ENCODE measurements around the gene HIRIP3.
"Not testable (repeated sequence)": the region's sequence is repeated elsewhere in the genome, so short reads cannot be mapped to it uniquely, and the experiment has no call there.

HIRIP3 gene

DNA sequence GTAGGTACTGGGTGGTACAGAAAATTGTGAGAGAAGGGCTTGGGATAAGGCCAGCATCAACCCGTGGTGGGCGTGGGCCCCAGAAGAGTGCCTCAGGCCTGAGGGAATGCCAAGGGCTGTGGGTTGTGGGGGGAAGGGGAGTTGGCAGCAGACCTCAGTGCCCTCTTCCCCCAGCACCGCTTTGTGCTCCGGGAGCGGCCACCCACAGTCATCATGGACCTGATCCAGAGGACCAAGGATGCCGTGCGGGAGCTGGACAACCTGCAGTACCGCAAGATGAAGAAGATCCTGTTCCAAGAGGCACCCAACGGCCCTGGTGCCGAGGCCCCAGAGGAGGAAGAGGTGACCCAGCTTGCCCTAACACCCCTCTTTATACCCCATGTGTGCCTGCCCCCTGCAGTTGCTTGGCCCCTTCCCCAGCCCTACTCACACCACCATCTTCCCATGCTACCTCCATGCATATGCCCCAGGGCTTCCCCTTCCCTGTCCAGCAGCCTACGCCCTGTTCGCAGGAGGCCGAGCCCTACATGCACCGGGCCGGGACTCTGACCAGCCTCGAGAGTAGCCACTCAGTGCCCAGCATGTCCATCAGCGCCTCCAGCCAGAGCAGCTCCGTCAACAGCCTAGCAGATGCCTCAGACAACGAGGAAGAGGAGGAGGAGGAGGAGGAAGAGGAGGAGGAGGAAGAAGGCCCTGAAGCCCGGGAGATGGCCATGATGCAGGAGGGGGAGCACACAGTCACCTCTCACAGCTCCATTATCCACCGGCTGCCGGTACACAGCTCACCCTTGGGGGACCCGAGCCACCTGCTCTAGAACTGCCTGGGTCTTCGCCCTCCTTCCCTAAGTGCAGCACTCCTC, 12.6 kb downstream of the HIRIP3 start:
- DNase-seq, result no peak

DNA sequence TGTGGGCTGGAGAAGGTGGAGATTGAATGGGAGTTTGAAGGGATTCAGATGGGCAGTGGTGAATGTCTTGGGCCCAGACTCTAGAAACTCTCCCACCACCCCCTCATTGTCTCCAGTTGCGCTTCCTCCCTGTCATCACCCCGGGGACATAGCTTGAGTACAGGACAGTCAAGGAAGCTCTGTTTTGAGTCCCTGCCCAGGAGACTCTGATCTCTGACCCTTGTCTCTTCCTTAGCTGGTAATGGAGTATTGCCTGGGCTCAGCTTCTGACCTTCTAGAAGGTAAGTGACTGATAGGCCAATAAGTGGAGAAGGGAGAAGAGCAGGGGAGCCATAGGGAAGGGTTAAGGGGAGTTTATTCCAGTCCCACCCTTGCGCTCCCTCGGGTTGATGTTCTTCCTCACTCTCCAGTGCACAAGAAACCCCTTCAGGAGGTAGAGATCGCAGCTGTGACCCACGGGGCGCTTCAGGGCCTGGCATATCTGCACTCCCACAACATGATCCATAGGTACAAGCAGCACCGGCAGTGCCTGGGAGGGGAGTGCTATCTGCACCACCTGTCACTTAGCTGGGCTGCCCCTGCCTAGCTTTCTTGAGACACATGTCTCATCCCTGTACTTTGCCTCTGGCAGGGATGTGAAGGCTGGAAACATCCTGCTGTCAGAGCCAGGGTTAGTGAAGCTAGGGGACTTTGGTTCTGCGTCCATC, 16.7 kb downstream of the HIRIP3 start:
- DNase-seq, result no peak

DNA sequence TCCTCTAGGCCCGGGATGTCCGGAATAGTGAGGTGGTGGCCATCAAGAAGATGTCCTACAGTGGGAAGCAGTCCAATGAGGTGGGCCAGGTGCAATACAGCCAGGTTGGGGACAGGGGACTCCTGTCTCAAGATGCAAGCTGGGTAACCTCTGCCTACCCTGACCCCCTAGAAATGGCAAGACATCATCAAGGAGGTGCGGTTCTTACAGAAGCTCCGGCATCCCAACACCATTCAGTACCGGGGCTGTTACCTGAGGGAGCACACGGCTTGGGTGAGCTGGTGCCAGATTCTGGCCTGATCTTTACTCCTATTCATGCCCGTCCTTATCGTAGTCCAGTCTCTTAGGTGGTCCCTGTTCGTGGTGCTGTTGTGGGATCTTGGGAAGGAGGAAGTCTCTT, 17.3 kb downstream of the HIRIP3 start:
- DNase-seq, result no peak

DNA sequence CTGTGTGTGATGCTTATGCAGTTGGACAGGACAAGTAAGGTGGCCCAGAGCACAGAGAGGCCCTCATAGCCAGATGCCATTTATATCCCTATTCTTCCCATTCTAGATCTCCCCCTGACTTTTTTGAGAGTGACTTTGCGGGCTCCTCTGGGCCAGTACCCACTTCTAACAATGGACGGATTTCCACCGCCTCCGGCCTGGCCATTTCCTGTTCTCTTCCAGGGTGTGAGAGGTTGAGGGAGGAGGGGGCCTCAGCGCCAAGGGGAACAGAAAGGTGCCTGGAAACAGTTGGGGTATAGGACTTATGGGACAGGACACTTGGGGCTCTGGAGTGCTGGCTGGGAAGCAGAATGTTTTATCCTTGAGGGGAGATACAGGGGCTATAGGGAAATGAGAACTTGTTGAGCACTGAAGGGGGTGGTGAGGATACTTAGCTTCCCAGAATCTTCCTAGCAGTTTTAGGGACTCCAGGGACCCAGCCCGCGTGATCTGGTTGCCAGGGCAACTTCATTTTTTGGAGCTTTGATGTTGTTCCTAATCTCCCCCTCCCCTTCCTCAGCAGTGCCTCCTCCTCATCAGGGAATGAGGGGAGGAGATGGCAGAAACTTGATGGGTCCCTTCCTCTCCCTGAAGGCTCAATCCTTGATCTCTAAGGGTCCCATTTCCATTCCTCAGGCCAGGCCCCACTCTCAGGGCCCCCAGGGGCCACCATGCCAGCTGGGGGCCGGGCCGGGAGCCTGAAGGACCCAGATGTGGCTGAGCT, 18.2 kb downstream of the HIRIP3 start:
- no peak for DNase-seq

GRCh38 chr16:29975811-29976511, 19.5 kb downstream of the HIRIP3 start:
- peak; percentile 42 for DNase-seq

- no peak for DNase-seq
Measured at GRCh38 chr16:29975134-29975538, 20.3 kb downstream of the HIRIP3 start.

GRCh38 chr16:29974291-29975133, 20.9 kb downstream of the HIRIP3 start:
- peak; percentile 54 for DNase-seq

GRCh38 chr16:29973384-29974246, 21.8 kb downstream of the HIRIP3 start, which contains the start of gene TAOK2:
Gene TAOK2, plus strand, starts transcription at chr16:29973868. Its CDS starts 3,905 bp downstream, at chr16:29977773.
- DNase-seq, result peak; percentile 100

DNA sequence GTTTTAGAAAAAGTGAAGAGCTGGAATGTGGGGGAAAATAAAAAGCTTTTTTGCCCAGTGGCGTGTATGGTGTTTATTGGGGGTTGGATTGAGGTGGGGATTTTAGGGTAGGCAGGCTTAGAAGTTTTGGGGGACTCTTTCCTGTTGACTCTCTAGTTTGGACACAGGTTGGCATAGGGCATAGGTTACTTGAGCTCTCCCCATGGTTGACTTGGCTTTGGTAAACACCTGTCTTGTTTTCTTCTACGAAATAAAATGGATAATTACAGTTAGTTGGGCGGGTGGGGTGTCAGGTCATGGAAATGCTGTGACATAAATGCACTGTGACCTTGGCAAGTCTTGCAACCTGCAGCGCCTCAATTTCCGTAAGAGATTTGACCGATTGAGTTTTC, 22.4 kb downstream of the HIRIP3 start:
- no peak for DNase-seq

- DNase-seq, result no peak
Measured at GRCh38 chr16:29972500-29972899, 22.9 kb downstream of the HIRIP3 start.

DNA sequence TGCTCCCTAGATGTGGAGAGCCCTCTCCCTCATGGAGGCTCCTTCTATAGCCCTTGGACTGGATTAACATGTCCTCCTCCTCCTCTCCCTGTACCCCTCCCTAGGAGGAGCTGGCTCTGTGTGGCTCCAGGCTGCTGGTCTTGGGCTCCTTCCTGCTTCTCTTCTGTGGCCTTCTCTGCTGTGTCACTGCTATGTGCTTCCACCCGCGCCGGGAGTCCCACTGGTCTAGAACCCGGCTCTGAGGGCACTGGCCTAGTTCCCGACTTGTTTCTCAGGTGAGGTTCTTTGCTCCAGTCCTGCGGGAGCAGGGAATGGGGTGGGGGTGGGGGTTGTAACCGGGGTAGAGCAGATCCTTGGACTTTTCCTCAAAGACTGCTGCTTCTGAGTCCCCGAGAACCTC, 24.1 kb downstream of the HIRIP3 start:
- no peak for DNase-seq

GRCh38 chr16:29968205-29968604, 27.2 kb downstream of the HIRIP3 start:
- DNase-seq, result no peak

DNA sequence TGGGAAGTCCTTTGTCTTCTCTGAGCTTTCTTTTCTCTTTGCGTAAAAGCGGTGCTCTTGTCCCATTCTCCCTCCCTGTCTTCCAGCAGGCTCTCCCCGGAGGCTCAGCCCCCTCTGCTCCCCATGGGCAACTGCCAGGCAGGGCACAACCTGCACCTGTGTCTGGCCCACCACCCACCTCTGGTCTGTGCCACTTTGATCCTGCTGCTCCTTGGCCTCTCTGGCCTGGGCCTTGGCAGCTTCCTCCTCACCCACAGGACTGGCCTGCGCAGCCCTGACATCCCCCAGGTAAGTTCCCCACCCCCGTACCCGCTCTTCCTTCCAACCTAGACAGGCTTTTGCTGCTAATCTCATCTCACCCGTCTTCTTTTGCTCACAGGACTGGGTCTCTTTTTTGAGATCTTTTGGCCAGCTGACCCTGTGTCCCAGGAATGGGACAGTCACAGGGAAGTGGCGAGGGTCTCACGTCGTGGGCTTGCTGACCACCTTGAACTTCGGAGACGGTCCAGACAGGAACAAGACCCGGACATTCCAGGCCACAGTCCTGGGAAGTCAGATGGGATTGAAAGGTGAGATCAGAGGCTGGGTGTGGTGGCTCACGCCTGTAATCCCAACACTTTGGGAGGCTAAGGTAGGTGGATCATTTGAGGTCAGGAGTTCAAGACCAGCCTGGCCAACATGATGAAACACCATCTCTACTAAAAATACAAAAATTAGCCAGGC, 32.2 kb downstream of the HIRIP3 start:
- DNase-seq, result no peak

DNA sequence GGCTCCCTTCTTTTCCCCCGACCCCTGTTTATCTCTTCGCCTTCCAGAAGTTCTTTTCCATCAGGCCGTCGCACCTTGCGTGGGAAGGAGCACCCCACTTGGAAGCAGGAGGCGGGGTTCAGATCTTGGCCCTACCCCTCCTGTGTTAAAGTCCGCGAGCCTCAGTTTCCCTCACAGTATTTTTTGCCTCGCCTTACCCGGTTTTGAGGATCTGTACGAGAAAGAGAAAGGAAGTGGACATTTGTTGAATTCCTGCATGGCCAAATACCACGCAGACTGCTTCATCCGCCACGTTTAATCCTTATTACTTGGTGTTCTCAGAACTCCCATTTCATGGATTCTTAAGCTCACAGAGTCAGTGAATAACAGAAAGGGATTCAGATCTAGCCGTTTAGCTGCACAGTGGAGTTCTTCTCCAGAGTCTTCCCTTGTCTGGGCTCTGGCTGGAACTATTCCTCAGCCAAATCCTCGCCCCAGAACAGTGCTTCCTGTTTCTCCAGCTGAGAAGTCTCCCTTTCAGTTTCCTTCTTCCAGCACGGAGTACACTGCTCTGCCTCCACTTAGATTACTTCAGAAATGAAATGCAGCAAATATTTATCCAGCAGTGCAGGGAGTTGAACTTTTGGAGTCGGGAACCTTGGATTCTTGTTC, 32.9 kb downstream of the HIRIP3 start:
- no peak for DNase-seq

DNA sequence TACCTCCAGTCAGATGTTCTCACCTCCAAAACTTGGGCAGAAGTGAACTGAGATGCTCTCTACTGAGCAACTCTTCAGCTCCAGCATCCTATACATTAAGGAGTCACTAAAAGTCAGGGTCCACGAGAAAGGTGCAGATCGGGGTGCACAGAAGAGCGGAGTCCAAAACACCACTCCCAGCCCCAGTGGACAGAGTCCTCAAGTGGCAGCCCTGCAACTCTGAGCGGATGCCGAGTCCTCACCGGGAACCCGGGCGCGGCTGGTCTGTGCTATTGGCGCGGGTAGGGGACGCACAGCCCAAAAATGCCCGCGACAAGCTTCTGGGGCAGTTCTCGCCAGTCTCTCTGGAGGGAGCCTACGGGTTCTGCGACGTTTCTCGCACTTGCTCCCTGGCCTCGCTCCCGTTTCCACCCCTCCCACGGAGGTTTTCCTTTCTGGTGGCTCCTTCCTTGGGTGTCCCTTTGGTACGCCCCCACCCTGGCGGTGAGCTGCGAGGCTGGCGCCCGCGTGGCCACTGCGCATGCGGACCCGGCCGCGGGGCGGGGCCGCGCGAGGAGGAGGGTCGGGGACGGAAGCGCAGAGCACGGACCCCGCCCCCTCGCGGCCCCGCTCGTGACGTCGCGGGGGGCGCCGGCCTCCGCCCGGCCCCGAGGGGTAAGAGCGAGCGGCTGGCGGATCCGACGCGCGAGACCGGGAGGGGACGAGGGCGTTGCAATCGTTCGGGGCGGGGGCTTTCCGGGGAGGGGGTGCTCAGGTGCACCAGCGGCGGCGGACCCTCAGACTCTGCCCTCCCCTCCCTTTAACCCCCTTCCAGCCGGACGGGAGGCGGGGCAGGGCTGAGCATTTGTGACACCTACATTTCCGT, 33.7 kb downstream of the HIRIP3 start, which contains the start of gene TMEM219:
TMEM219 (plus strand) TSS at position 601 of the 865 bp plus-strand sequence. CDS start 1,065 bp downstream, outside the sequence.
- peak; percentile 95 for DNase-seq

DNA sequence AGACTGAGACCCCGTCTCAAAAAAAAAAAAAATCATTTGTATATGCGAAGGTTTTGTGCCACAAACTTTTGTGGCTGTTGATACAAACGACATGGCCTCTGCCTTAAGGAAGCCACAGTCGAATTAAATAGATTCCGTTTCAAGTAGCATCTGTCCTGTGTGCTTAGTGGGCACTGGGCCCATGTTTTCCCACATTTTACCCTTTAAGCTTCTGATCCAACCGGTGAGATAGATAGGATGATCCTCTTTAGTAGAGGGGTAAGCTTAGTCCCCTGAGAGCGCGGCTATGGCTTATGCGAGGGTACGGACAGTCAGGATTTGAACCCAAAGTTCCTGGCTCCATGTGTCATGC, 34.3 kb downstream of the HIRIP3 start:
- no peak for DNase-seq

GRCh38 chr16:29959821-29960220, 35.6 kb downstream of the HIRIP3 start:
- DNase-seq, result not testable (repeated sequence)

DNA sequence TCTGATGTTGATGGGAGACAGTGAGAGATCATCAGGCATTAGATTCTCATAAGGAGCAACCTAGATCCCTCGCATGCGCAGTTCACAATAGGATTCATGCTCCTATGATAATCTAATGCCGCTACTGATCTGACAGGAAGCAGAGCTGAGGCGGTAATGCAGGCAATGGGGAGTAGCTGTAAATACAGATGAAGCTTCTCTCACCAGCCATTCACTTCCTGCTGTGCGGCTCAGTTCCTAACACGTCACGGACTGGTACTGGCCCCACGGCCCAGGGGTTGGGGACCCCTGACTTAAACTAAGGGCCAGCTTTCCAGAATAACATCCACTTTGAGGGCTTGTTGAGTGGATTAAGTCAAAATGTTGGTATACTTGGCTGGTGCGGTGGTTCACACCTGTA, 36.1 kb downstream of the HIRIP3 start:
- no peak for DNase-seq

All from islet precursor cell (in vitro differentiated cells).